ENCODE measurements around the gene DDX1.

GRCh38 chr2:15677141-15677843 lies 85.6 kb downstream of the DDX1 start:
- TF ChIP-seq NRF1 (conservative IDR thresholded peaks at IDR 0.05; ENCODE audit: low read depth, low read length) (no peak), REST (IDR thresholded peaks at IDR 0.05; ENCODE audit: low read depth, low read length) (no peak), EP300 (IDR thresholded peaks at IDR 0.05; ENCODE audit: borderline replicate concordance in 1 of 2, control insufficient read depth in 1 of 2, low read depth in 2 of 2, low read length in 2 of 2) (no peak), CBX3 (IDR thresholded peaks at IDR 0.05; ENCODE audit: borderline replicate concordance, low read depth) (no peak), CTCF (IDR thresholded peaks at IDR 0.05 in 2 of 3, conservative IDR thresholded peaks at IDR 0.05 in 1 of 3; ENCODE audit: control insufficient read depth in 2 of 3, extremely low read depth in 1 of 3, insufficient read depth in 1 of 3, low read depth in 3 of 3, low read length in 3 of 3) (no peak), RAD21 (IDR thresholded peaks at IDR 0.05; ENCODE audit: insufficient read depth, low read depth, low read length) (no peak), RFX5 (IDR thresholded peaks at IDR 0.05; ENCODE audit: low read depth, low read length) (no peak), ELK1 (IDR thresholded peaks at IDR 0.05; ENCODE audit: low read depth, low read length) (no peak)
